ENCODE measurements around the gene HLA-DMB.

HLA-DMB gene

DNA sequence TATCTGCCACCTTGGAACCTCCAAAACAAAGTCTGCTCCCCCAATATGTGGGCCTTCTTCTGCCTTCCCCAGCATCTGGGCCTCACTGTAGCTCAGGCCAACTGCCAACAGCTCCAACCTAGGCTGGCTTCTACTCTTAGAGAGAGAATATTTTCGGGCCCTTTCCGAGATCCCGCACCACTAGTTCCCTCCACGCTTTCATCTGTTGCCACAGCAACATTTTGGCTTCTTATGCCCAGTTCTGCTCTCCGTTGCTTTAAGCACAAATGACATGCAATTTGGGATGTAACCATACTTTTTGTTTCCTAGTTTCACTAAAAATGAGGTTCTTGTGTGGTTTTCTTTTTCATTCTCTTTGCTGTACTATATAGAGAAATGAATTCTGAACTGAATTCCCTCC is 53.2 kb downstream of the HLA-DMB start:
- no peak overlapping the region for H3K4me3 ChIP-seq (ENCODE audit: low read length)
- no peak for DNase-seq (ENCODE audit: low read depth)
- TF ChIP-seq, protein P1, sequence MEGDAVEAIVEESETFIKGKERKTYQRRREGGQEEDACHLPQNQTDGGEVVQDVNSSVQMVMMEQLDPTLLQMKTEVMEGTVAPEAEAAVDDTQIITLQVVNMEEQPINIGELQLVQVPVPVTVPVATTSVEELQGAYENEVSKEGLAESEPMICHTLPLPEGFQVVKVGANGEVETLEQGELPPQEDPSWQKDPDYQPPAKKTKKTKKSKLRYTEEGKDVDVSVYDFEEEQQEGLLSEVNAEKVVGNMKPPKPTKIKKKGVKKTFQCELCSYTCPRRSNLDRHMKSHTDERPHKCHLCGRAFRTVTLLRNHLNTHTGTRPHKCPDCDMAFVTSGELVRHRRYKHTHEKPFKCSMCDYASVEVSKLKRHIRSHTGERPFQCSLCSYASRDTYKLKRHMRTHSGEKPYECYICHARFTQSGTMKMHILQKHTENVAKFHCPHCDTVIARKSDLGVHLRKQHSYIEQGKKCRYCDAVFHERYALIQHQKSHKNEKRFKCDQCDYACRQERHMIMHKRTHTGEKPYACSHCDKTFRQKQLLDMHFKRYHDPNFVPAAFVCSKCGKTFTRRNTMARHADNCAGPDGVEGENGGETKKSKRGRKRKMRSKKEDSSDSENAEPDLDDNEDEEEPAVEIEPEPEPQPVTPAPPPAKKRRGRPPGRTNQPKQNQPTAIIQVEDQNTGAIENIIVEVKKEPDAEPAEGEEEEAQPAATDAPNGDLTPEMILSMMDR (IDR thresholded peaks at IDR 0.05; ENCODE audit: insufficient read depth, low read depth, low read length, missing control alignments) = no peak

DNA sequence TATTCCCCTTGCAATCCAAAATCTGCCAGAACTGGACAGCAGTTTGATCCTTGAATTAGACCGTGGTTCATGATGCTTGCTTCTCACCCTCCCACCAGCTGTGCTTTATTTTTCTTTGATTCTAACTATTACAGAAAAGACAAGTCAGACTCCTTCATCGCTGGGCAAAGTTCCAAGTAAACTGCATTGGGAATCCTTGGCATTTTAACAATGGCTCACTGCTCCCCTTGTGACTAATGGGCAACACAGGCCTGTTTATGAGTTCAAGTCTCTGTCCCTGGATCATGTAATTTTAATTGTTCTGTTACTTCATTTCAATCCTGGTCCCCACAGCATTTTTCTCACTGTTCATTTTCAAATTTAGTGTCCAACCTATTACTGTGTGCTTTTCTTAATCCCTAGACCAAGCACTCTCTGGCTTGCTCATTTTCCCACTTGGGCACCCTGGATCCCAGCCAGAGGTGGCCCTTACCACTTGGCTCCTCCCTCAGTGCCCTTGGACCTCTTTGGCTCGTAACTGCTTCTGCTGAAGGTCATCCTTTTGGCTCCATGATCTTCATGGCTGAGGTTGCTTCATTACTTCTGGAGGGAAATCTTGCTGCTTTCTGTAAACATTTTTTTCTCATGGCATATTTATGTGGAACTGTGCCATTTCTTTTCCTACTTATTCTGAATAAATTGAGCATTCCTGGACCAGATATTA is 54.0 kb downstream of the HLA-DMB start:
- peak; percentile 67 for DNase-seq (ENCODE audit: low read depth)
- TF ChIP-seq, protein P1 (IDR thresholded peaks at IDR 0.05; ENCODE audit: insufficient read depth, low read depth, low read length, missing control alignments) = no peak
- H3K4me3 ChIP-seq (ENCODE audit: low read length) = no peak overlapping the region

DNA sequence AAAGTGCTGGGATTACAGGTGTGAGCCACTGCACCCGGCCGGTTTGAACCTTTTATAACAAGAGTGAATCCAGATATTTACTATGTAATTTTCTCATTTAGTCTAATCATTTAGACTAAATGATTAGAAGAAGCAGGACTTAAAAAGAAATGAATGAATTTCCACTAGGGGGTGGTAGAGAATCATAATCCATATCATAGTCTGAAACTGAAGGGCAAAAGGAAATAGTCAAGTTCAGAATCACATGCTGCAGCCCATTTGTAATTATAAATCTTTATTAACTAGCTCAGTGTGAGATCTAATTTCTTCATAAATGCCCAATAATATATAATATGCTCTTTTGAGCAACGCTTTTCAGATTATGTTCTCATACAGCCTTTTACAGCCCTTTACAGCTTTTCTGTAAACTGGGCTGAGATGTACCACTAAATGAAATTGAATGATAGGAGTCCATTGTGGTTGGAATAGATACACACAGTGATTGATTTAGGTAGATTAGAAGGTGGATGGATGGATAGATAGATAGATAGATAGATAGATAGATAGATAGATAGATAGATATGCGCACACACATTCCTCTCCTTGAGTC is 55.0 kb downstream of the HLA-DMB start:
- TF ChIP-seq, protein P1 (IDR thresholded peaks at IDR 0.05; ENCODE audit: insufficient read depth, low read depth, low read length, missing control alignments) = peak; percentile 43
- no peak overlapping the region for H3K4me3 ChIP-seq (ENCODE audit: low read length)
- DNase-seq (ENCODE audit: low read depth) = peak; percentile 79

Data from epithelial cell of esophagus (primary cell).